HepG2 (cell line): ENCODE data around the gene STMN3. TPM values are rescaled to one million over a fixed set of nuclear protein-coding genes. Genes with fewer than 3 reads are reported as not detected.
A peak's percentile ranks its signal among the peaks of the same experiment; 100 is the strongest.

ENCODE experiments used
- ATAC-seq: fragments of 200-7000 bp; cut with Tn5 transposase; 3 replicates; pipeline ENCODE4 v1.9.1; 2020; ENCODE audit warnings: mild to moderate bottlenecking, moderate library complexity
- BruUV-seq: library from RNA; stranded (reverse); fragments of 400-500 nt; replicated peaks from 2 replicates; lab custom pipeline; 2021; lab: Mats Ljungman, UMichigan
- CTCF ChIA-PET: fragments of 300-600 bp; formaldehyde crosslinking; extraction: SDS; loops from one replicate; lab custom pipeline; 2021; ENCODE audit warnings: low total read pairs, inconsistent platforms, low intra/inter-chr PET ratio; lab: Yijun Ruan, JAX
- POLR2A ChIA-PET: fragments of 350-600 bp; sonication (Branson Sonifier 250); formaldehyde crosslinking; loops from one replicate; lab custom pipeline; 2020; ENCODE audit warnings: antibody characterized with exemption, inconsistent platforms; lab: Yijun Ruan, JAX
- DNase-seq: peaks from one replicate; pipeline ENCODE4 v3.0.0-alpha.2; 2015; ENCODE audit warnings: low spot score
- FAIRE-seq: peaks from 3 replicates; lab custom pipeline; 2011; peaks lifted over from hg19 to GRCh38; lab: Jason Lieb, UNC
- H2AFZ ChIP-seq: one replicate; pipeline ENCODE4 v1.6.1; 2011; ENCODE audit warnings: low read length, inconsistent platforms
- H3K27ac ChIP-seq: fragments of 300-600 bp; 3 replicates; pipeline ENCODE4 v1.8.0; 2011; ENCODE audit warnings: mixed run types, mild to moderate bottlenecking, mixed read lengths, low read length, inconsistent platforms; ENCODE audit not compliant: insufficient read depth; ENCODE audit errors: extremely low read length
- H3K27me3 ChIP-seq, 2 experiments: fragments of 200-600 bp in 1 of 2; 2 replicates in 1 of 2; 3 replicates in 1 of 2; pipeline versions ENCODE4 v1.6.0 to v1.8.0; 2011; ENCODE audit warnings: low read length in 2 of 2, mild to moderate bottlenecking in 2 of 2, moderate library complexity in 2 of 2, inconsistent platforms in 1 of 2; ENCODE audit not compliant: insufficient read depth in 2 of 2, control insufficient read depth in 1 of 2
- H3K36me3 ChIP-seq, 2 experiments: fragments of 200-600 bp in 1 of 2; replicated peaks in 1 of 2; 2 replicates in 1 of 2; 3 replicates in 1 of 2; pipeline versions ENCODE4 v1.5.1 to v1.8.0; 2011; ENCODE audit warnings: low read length in 2 of 2, inconsistent platforms in 1 of 2; ENCODE audit not compliant: insufficient read depth in 2 of 2, control insufficient read depth in 1 of 2
- H3K4me1 ChIP-seq: 2 replicates; pipeline ENCODE4 v1.5.1; 2012; ENCODE audit warnings: low read length, inconsistent platforms; ENCODE audit not compliant: insufficient read depth
- H3K4me2 ChIP-seq: 2 replicates; pipeline ENCODE4 v1.6.0; 2011; ENCODE audit warnings: low read depth, low read length, inconsistent platforms
- H3K4me3 ChIP-seq, 3 experiments: fragments of 200-600 bp in 1 of 3; sonication (generic), shearing (Covaris generic) in 1 of 3; replicated peaks in 1 of 3; 2 replicates each; pipeline ENCODE4 v1.5.1; 2011 to 2016; ENCODE audit warnings: low read length in 3 of 3, inconsistent platforms in 2 of 3, low read depth in 2 of 3, mild to moderate bottlenecking in 2 of 3, control low read depth in 1 of 3, mixed read lengths in 1 of 3; ENCODE audit not compliant: insufficient read depth in 1 of 3
- H3K79me2 ChIP-seq: one replicate; pipeline ENCODE4 v1.6.1; 2011; ENCODE audit warnings: low read length, inconsistent platforms; ENCODE audit not compliant: insufficient read depth
- H3K9ac ChIP-seq: 2 replicates; pipeline ENCODE4 v1.6.0; 2011; ENCODE audit warnings: mild to moderate bottlenecking, low read depth, low read length, inconsistent platforms; ENCODE audit not compliant: insufficient read depth
- H3K9me3 ChIP-seq: 2 replicates; pipeline ENCODE4 v1.5.1; 2012; ENCODE audit warnings: mild to moderate bottlenecking, low read length
- H4K20me1 ChIP-seq: 2 replicates; pipeline ENCODE4 v1.6.0; 2011; ENCODE audit warnings: inconsistent platforms, mild to moderate bottlenecking, low read length, moderate library complexity; ENCODE audit not compliant: insufficient read depth
- ADNP ChIP-seq: sonication (generic); formaldehyde crosslinking; IDR thresholded peaks from 2 replicates; pipeline ENCODE4 v1.4.0; 2020; ENCODE audit warnings: missing genetic modification reagents
- ARID4A ChIP-seq: sonication (generic); formaldehyde crosslinking; IDR thresholded peaks from 2 replicates; pipeline ENCODE4 v1.5.0; 2020; ENCODE audit warnings: mild to moderate bottlenecking, missing genetic modification reagents, borderline replicate concordance
- CEBPZ ChIP-seq: IDR thresholded peaks from 2 replicates; pipeline ENCODE4 v1.6.1; 2012; ENCODE audit warnings: low read length, improper control_type of control experiment
- DNMT1 ChIP-seq: sonication (generic); formaldehyde crosslinking; IDR thresholded peaks from 2 replicates; pipeline ENCODE4 v1.5.1; 2020; ENCODE audit warnings: mild to moderate bottlenecking, missing genetic modification reagents
- KDM4B ChIP-seq: sonication (generic); formaldehyde crosslinking; IDR thresholded peaks from 2 replicates; pipeline ENCODE4 v1.4.0; 2020; ENCODE audit warnings: missing genetic modification reagents
- MATR3 ChIP-seq: sonication (generic); formaldehyde crosslinking; IDR thresholded peaks from 2 replicates; pipeline ENCODE4 v1.4.0; 2020; ENCODE audit warnings: missing genetic modification reagents
- MEIS1 ChIP-seq: sonication (generic); formaldehyde crosslinking; IDR thresholded peaks from 2 replicates; pipeline ENCODE4 v1.9.0; 2021; ENCODE audit warnings: mild to moderate bottlenecking, missing genetic modification reagents, moderate library complexity, borderline replicate concordance
- MTA1 ChIP-seq: sonication (generic); formaldehyde crosslinking; IDR thresholded peaks from 2 replicates; pipeline ENCODE4 v1.4.0; 2020; ENCODE audit warnings: missing genetic modification reagents, mild to moderate bottlenecking, borderline replicate concordance
- NPAS2 ChIP-seq: sonication (generic); formaldehyde crosslinking; IDR thresholded peaks from 2 replicates; pipeline ENCODE4 v1.8.0; 2022; ENCODE audit warnings: mild to moderate bottlenecking, missing genetic modification reagents, borderline replicate concordance
- PLSCR1 ChIP-seq: sonication (generic); formaldehyde crosslinking; IDR thresholded peaks from 2 replicates; pipeline ENCODE4 v1.5.0; 2020; ENCODE audit warnings: missing genetic modification reagents, mild to moderate bottlenecking, borderline replicate concordance
- SAFB2 ChIP-seq: sonication (generic); formaldehyde crosslinking; IDR thresholded peaks from 2 replicates; pipeline ENCODE4 v1.5.1; 2020; ENCODE audit warnings: missing genetic modification reagents, low read depth, mild to moderate bottlenecking, borderline replicate concordance
- SP2 ChIP-seq: sonication (generic); formaldehyde crosslinking; IDR thresholded peaks from 2 replicates; pipeline ENCODE4 v1.5.1; 2020; ENCODE audit warnings: mild to moderate bottlenecking, missing genetic modification reagents
- ZNF546 ChIP-seq: sonication (generic); formaldehyde crosslinking; conservative IDR thresholded peaks from 2 replicates; pipeline ENCODE4 v1.8.1; 2023; ENCODE audit warnings: mild to moderate bottlenecking, missing genetic modification reagents
- ZNF550 ChIP-seq: sonication (generic); formaldehyde crosslinking; IDR thresholded peaks from 2 replicates; pipeline ENCODE4 v1.4.0; 2020; ENCODE audit warnings: mild to moderate bottlenecking, missing genetic modification reagents, borderline replicate concordance
- ZNF619 ChIP-seq: sonication (generic); formaldehyde crosslinking; IDR thresholded peaks from 2 replicates; pipeline ENCODE4 v1.4.0; 2020; ENCODE audit warnings: mild to moderate bottlenecking, missing genetic modification reagents
- ZNF747 ChIP-seq: sonication (generic); formaldehyde crosslinking; IDR thresholded peaks from 2 replicates; pipeline ENCODE4 v1.8.1; 2023; ENCODE audit warnings: missing genetic modification reagents, mild to moderate bottlenecking, borderline replicate concordance
- ZNF768 ChIP-seq: sonication (generic); formaldehyde crosslinking; IDR thresholded peaks from 2 replicates; pipeline ENCODE4 v1.4.0; 2020; ENCODE audit warnings: missing genetic modification reagents
- WGBS: methylation state at CpG from one replicate; pipeline ENCODE4 v1.1.6; 2017; ENCODE audit warnings: low lambda C conversion rate; 5-methylcytosine and 5-hydroxymethylcytosine counted together
- in situ Hi-C: cut with HindIII; loops from 2 replicates; pipeline ENCODE4 v1.10.0; 2017; ENCODE audit warnings: low pct_unique_long_range_greater_than_20kb; ENCODE audit not compliant: extremely low pct_ligation_motif_present
- intact Hi-C: fragments of 100-400 bp; cut with micrococcal nuclease; formaldehyde crosslinking; loops from one replicate; pipeline ENCODE4 v1.10.0; 2022; ENCODE audit not compliant: unreplicated experiment
- polyA plus RNA-seq, 8 experiments: library from polyadenylated mRNA; depleted of rRNA in 3 of 8; stranded (reverse) in 7 of 8; unstranded in 1 of 8; fragments of >200 nt; fragmentation: Illumina TruSeq in 4 of 8; extraction: Trizol in 4 of 8; gene quantifications; 2 replicates each; pipeline versions ENCODE4 v1.2.1 to v1.2.3, GENCODE V29; 2011 to 2016; ENCODE audit warnings: low read depth in 4 of 8, missing spikeins in 1 of 8, mixed read lengths in 1 of 8; ENCODE audit not compliant: insufficient read depth in 1 of 8
- total RNA-seq, 5 experiments: library from RNA; depleted of rRNA; stranded (reverse); fragments of >200 nt; fragmentation: Illumina TruSeq; extraction: Trizol; gene quantifications; 2 replicates each; pipeline ENCODE4 v1.2.3, GENCODE V29; 2016; ENCODE audit warnings: low read depth in 1 of 5

STMN3 gene
- total and polyA plus RNA-seq, 2 of the 13 experiments (the other 11 are each of a cell fraction or from before 2014, with no cell fraction given) = 21.0 to 48.3 TPM

- no peak for FAIRE-seq
- no TSS peak for BruUV-seq
- WGBS = 95% methylated on average over 16 of the region's 16 CpGs
- peaks cover 27% of the 10 kb centered on the region for H3K79me2 ChIP-seq
- no peak overlapping the region for H3K4me3 ChIP-seq
- no peak for DNase-seq
- no peak overlapping the region for H3K4me2 ChIP-seq
- intact Hi-C loops = no loop called here
- no peaks in the 10 kb centered on the region for H3K27me3 ChIP-seq
- H3K27ac ChIP-seq = no peak overlapping the region
- H2AFZ ChIP-seq = no peak overlapping the region
- H3K4me1 ChIP-seq = peaks cover 9% of the 10 kb centered on the region; the same call in 1 of the 2 replicates
- no peak overlapping the region for H3K9ac ChIP-seq
- POLR2A ChIA-PET = interaction anchor here (0.9 kb wide), 1 partner anchor 8 kb away, joined by 4 read pairs; the partner anchor contains the start of gene GMEB2
- peaks cover 21 to 50% of the 10 kb centered on the region in 2 experiments for H3K36me3 ChIP-seq
- CTCF ChIA-PET = no interaction called here
- H4K20me1 ChIP-seq = no peaks in the 10 kb centered on the region
- in situ Hi-C loops = no loop called here
- ATAC-seq = no peak
- H3K9me3 ChIP-seq = peaks cover 8% of the 10 kb centered on the region; the same call in 1 of the 2 replicates
- TF ChIP-seq ARID4A = no peak
- TF ChIP-seq ADNP (CRISPR knock-in tag) = no peak
- 0 out of 2 replicates have a peak, but pooled peaks have one; percentile 11 for TF ChIP-seq NPAS2 (CRISPR knock-in tag)
- no peak for TF ChIP-seq ZNF747 (CRISPR knock-in tag)
- TF ChIP-seq ZNF546 (CRISPR knock-in tag) = no peak
- no peak for TF ChIP-seq PLSCR1 (CRISPR knock-in tag)
- no peak for TF ChIP-seq DNMT1 (CRISPR knock-in tag)
- no peak for TF ChIP-seq SAFB2 (CRISPR knock-in tag)
- TF ChIP-seq ZNF550 (CRISPR knock-in tag) = no peak
- no peak for TF ChIP-seq KDM4B (CRISPR knock-in tag)
- TF ChIP-seq CEBPZ = no peak
- 0 out of 2 replicates have a peak, but pooled peaks have one; percentile 36 for TF ChIP-seq MTA1 (CRISPR knock-in tag)
- no peak for TF ChIP-seq SP2 (CRISPR knock-in tag)
- TF ChIP-seq ZNF768 (CRISPR knock-in tag) = 0 out of 2 replicates have a peak, but pooled peaks have one; percentile 27
- TF ChIP-seq MEIS1 (CRISPR knock-in tag) = no peak
- no peak for TF ChIP-seq ZNF619 (CRISPR knock-in tag)
- 0 out of 2 replicates have a peak, but pooled peaks have one; percentile 48 for TF ChIP-seq MATR3 (CRISPR knock-in tag)
Observed at GRCh38 chr20:63619086-63619485, 34.1 kb downstream of the STMN3 start.
